ENCODE results near the gene ATXN10.
"Not testable (repeated sequence)": the region's sequence is repeated elsewhere in the genome, so short reads cannot be mapped to it uniquely, and the experiment has no call there.

DNA sequence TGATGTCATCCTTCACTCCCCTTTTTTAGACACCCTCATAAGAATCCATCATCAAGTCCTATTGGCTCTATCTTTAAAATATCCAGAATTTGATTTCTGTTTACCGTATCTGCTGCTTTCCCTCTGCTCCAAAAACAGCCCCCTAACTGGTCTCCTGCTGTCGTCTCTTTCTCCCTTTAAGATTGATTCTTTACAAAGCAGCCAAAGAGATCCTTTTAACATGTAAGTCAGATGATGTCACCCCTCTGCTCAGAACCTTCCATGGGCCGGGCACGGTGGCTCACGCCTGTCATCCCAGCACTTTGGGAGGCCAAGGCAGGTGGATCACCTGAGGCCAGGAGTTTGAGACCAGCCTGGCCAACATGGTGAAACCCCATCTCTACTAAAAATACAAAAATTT, 11.1 kb downstream of the ATXN10 start:
- TF ChIP-seq EZH2 (IDR thresholded peaks at IDR 0.05; ENCODE audit: low read depth, low read length, severe bottlenecking); POLR2AphosphoS5 (IDR thresholded peaks at IDR 0.05; ENCODE audit: low read depth, low read length); RFX5 (IDR thresholded peaks at IDR 0.05; ENCODE audit: borderline replicate concordance, low read depth, low read length); POLR2A (IDR thresholded peaks at IDR 0.05; ENCODE audit: control extremely low read depth in 1 of 2, low read depth in 2 of 2, low read length in 2 of 2); NANOG (IDR thresholded peaks at IDR 0.05; ENCODE audit: insufficient read depth, low read depth, low read length, poor library complexity, severe bottlenecking); MAFK (IDR thresholded peaks at IDR 0.05; ENCODE audit: low read depth, low read length); TAF1 (IDR thresholded peaks at IDR 0.05; ENCODE audit: low read depth, low read length): not testable (repeated sequence)
- TF ChIP-seq, protein P1, sequence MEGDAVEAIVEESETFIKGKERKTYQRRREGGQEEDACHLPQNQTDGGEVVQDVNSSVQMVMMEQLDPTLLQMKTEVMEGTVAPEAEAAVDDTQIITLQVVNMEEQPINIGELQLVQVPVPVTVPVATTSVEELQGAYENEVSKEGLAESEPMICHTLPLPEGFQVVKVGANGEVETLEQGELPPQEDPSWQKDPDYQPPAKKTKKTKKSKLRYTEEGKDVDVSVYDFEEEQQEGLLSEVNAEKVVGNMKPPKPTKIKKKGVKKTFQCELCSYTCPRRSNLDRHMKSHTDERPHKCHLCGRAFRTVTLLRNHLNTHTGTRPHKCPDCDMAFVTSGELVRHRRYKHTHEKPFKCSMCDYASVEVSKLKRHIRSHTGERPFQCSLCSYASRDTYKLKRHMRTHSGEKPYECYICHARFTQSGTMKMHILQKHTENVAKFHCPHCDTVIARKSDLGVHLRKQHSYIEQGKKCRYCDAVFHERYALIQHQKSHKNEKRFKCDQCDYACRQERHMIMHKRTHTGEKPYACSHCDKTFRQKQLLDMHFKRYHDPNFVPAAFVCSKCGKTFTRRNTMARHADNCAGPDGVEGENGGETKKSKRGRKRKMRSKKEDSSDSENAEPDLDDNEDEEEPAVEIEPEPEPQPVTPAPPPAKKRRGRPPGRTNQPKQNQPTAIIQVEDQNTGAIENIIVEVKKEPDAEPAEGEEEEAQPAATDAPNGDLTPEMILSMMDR (IDR thresholded peaks at IDR 0.05; ENCODE audit: control extremely low read depth in 1 of 3, insufficient read depth in 1 of 3, low read depth in 1 of 3, low read length in 3 of 3) = not testable (repeated sequence)
- TF ChIP-seq, protein P2, sequence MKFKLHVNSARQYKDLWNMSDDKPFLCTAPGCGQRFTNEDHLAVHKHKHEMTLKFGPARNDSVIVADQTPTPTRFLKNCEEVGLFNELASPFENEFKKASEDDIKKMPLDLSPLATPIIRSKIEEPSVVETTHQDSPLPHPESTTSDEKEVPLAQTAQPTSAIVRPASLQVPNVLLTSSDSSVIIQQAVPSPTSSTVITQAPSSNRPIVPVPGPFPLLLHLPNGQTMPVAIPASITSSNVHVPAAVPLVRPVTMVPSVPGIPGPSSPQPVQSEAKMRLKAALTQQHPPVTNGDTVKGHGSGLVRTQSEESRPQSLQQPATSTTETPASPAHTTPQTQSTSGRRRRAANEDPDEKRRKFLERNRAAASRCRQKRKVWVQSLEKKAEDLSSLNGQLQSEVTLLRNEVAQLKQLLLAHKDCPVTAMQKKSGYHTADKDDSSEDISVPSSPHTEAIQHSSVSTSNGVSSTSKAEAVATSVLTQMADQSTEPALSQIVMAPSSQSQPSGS (IDR thresholded peaks at IDR 0.05; ENCODE audit: low read length) = not testable (repeated sequence)

Measured in H1 (cell line).